Transverse colon (tissue), 4 donors: ENCODE results near the gene SNRNP25.

ENCODE experiments used
- EP300 ChIP-seq: sonication (generic); formaldehyde crosslinking; IDR thresholded peaks from one replicate; pipeline ENCODE4 v1.6.1; 2017; ENCODE audit warnings: antibody characterized with exemption, low read depth
- POLR2A ChIP-seq: fragments of 450-650 bp; IDR thresholded peaks from one replicate; pipeline ENCODE4 v1.6.1; 2016; ENCODE audit warnings: antibody characterized with exemption, mild to moderate bottlenecking, moderate library complexity
- POLR2AphosphoS5 ChIP-seq, 3 donors: sonication (generic); formaldehyde crosslinking; IDR thresholded peaks; one replicate each; pipeline ENCODE4 v1.6.1; 2016; ENCODE audit warnings: antibody characterized with exemption in 3 of 3
- TF ChIP-seq, protein P1 (sequence below), 5 experiments: fragments of 200-600 bp in 3 of 5; fragments of 450-650 bp in 2 of 5; sonication (generic) in 3 of 5; IDR thresholded peaks; 1 replicate in 2 of 5; 2 replicates in 3 of 5; pipeline ENCODE4 v1.5.1; 2016 to 2017; ENCODE audit warnings: antibody characterized with exemption in 5 of 5, inconsistent platforms in 3 of 5, mild to moderate bottlenecking in 2 of 5, moderate library complexity in 1 of 5

DNA sequence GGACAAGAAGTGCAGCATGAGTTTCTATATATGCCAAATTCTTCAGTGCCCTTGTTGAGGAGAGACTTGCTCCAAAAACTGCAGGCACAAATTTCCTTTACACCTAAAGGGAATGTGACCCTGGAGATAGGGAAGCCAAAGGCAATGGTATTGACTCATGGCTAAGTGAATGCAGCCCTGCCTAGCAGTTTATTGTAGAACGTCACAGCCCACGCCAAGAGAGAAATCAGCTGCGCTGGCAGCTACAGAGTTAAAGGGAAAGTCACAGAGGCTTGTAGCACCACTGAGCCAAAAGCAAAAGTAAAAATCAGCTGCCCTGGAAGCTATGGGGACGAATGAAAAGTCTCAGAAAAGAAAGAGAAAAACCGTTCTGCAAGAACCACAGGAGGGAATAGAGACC, 10.3 kb upstream of the SNRNP25 start:
- TF ChIP-seq POLR2A (no peak), POLR2AphosphoS5 (IDR thresholded peaks at IDR 0.05) (no peak), EP300 (no peak)
- TF ChIP-seq, protein P1, sequence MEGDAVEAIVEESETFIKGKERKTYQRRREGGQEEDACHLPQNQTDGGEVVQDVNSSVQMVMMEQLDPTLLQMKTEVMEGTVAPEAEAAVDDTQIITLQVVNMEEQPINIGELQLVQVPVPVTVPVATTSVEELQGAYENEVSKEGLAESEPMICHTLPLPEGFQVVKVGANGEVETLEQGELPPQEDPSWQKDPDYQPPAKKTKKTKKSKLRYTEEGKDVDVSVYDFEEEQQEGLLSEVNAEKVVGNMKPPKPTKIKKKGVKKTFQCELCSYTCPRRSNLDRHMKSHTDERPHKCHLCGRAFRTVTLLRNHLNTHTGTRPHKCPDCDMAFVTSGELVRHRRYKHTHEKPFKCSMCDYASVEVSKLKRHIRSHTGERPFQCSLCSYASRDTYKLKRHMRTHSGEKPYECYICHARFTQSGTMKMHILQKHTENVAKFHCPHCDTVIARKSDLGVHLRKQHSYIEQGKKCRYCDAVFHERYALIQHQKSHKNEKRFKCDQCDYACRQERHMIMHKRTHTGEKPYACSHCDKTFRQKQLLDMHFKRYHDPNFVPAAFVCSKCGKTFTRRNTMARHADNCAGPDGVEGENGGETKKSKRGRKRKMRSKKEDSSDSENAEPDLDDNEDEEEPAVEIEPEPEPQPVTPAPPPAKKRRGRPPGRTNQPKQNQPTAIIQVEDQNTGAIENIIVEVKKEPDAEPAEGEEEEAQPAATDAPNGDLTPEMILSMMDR (IDR thresholded peaks at IDR 0.05), result no peak
